ENCODE measurements around the gene ANKH.

ANKH gene

GRCh38 chr5:14659821-14660607 is 211.6 kb downstream of the ANKH start:
- no peak for DNase-seq

- no peak for DNase-seq
These were observed 214.7 kb downstream of the ANKH start for GRCh38 chr5:14656898-14657297.

DNA sequence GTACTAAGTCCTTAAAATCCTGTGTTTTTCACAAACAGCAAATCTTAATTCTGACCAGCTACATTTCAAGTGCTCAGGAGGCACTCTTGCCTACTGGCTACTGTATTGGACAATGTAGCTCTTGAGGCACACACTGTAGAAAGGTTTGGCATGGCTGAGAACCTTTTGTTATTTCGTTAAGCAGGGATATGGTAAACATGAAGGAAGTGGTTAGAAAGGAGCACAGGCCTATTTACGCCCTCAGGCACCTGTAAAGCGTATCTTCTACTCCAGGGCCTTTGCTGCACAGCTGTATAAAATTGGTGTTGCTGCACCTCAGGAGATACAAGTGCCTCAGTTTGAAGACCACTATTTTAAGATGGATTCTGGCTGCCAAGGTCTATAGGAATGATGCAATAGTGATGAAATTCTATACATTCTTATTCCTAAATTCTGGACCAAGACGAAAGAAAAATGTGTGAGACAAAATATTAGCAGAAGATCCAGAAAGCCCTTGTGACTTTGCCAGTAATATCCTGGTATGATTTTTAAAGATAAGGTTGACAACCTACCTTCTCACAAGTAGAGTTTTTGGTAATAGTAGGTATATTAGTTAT is 216.3 kb downstream of the ANKH start:
- no peak for DNase-seq

All from CD4-positive, alpha-beta T cell treated with Interleukin-6 for 4 hours (primary cell).